Loucy (cell line): ENCODE measurements around the gene ZNRF1.

ENCODE experiments used
- EZH2phosphoT487 ChIP-seq: fragments of 200-600 bp; IDR thresholded peaks from 2 replicates; pipeline ENCODE4 v1.6.1; 2018; ENCODE audit warnings: antibody characterized with exemption, mild to moderate bottlenecking, moderate library complexity, borderline replicate concordance
- TF ChIP-seq, protein P1 (sequence below): fragments of 200-600 bp; sonication (generic); conservative IDR thresholded peaks from 2 replicates; pipeline ENCODE4 v1.5.1; 2014; ENCODE audit warnings: mild to moderate bottlenecking, antibody characterized with exemption, low read length

DNA sequence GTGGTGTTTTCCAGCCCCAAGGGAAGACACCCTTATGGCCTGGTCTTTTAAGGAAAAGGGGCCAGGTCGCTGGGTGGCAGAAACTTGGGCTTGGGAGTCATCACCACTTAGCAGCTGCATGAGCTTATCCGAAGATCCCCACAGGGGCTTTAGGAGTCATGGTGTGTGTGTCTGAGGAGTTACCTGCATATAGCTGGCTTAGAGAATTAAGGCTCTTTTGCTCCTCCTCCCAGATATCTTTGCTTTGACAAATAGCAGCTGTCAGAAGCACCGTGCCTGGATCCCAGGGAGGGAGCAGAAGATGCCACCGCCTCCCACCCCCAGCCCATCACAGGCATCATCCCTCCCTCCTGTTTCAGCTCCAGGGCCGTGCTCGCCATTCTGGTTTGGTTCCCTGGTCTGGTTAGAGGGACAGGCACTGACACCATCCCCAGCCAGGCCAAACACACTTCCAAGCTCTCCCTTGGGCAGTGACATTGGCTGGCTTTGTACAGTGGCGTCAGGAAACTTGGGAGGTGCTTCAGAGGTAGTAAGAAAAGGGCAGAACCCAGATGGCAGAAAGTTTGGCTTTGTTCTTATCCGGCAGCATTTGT lies 100.3 kb downstream of the ZNRF1 start:
- TF ChIP-seq, protein P1, sequence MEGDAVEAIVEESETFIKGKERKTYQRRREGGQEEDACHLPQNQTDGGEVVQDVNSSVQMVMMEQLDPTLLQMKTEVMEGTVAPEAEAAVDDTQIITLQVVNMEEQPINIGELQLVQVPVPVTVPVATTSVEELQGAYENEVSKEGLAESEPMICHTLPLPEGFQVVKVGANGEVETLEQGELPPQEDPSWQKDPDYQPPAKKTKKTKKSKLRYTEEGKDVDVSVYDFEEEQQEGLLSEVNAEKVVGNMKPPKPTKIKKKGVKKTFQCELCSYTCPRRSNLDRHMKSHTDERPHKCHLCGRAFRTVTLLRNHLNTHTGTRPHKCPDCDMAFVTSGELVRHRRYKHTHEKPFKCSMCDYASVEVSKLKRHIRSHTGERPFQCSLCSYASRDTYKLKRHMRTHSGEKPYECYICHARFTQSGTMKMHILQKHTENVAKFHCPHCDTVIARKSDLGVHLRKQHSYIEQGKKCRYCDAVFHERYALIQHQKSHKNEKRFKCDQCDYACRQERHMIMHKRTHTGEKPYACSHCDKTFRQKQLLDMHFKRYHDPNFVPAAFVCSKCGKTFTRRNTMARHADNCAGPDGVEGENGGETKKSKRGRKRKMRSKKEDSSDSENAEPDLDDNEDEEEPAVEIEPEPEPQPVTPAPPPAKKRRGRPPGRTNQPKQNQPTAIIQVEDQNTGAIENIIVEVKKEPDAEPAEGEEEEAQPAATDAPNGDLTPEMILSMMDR = no peak
- no peak for TF ChIP-seq EZH2phosphoT487
